G401 (cell line): ENCODE results near the gene PLPP1. TPM values are rescaled to one million over a fixed set of nuclear protein-coding genes. Genes with fewer than 3 reads are reported as not detected.
A peak's percentile ranks its signal among the peaks of the same experiment; 100 is the strongest.

Source experiments
- DNase-seq: peaks from one replicate; pipeline ENCODE4 v3.0.0-alpha.2; 2015; ENCODE audit warnings: low spot score
- in situ Hi-C: cut with HindIII; loops from 2 replicates; pipeline ENCODE4 v1.10.0; 2016; ENCODE audit warnings: low sequenced_read_pairs, mixed read lengths
- total RNA-seq: library from RNA; depleted of rRNA; stranded (reverse); fragments of >200 nt; shearing (Covaris generic); gene quantifications from 2 replicates; pipeline ENCODE4 v1.2.3, GENCODE V29; 2014; rRNA removed

Gene PLPP1
- total RNA-seq = 7.6 and 13.3 TPM in 2 replicates

DNA sequence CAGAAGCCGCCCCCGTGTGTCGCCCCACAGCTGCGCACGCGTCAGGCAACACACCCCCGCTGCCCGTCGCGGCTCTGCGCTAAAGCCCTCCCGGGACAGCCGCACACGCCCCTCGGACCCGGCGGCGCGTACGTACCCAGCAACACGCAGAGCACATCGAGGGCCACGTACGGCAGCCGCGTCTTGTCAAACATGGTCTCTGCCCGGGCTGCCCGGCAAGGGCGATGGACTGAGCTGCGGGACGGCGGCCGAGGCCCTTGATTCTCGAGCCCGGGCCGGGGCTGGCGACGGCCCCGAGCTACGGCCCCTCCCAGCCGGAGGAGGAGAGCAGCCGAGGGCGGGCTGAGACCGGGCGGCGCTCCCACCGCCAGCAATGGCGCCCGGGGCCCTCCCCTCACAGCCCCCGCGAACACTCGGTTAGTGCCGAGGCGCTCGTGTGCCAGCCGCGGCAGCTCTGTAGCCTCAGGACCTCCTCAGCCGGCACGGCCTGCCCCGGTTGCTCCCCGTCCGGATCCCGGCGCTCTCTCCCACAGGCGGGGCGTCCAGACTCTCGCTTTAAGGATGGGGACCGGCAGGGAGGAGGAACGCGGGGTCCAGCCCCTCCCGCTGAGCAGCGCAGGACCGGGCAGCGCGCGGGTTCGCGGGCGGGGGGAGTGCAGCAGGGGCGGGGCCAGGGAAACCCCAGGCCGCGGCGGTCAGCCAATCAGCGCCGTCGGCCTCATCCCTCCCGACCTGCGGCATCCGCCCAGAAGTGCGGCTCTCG lies at the start of gene PLPP1:
Gene PLPP1, minus strand, starts transcription at position 529 of the 763 bp plus-strand sequence. Its CDS starts 335 bp downstream, at position 194.
- in situ Hi-C loops = no loop called here
- DNase-seq = peak; percentile 94

DNA sequence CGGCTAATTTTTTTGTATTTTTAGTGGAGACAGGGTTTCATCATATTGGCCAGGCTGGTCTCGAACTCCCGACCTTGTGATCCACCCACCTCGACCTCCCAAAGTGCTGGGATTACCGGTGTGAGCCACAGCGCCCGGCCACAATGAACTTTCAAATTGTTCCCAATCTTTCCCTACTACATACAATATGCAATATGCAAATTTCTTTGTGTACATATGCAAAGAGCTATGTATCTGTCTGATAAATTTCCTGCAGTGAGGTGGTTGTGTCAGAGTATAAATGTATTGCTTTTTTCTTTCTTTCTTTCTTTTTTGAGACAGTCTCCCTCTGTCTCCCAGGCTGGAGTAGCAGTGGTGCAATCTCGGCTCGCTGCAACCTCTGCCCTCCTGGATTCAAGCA lies 48.8 kb upstream of the PLPP1 start:
- in situ Hi-C loops = no loop called here
- no peak for DNase-seq

DNA sequence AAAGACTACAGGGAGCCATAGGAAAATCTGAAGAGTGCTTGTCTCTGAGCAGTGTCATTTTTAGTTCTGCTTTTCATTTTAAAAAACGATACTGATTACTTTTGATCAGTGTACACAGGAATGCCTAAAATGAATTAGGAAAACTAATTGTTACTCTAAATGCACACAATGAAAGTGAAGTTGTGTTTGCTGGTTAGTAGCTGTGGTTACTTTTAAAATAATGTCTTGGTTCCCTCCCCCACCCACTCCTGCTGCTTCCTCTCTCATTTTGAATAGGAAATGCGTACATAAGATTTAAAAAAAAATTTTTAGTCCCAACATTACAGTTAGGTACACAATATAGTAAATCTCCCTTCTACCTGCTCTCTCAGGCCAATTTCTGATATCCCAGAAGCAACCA lies 47.5 kb upstream of the PLPP1 start:
- DNase-seq = no peak
- in situ Hi-C loops = no loop called here

- no peak for DNase-seq
- in situ Hi-C loops = no loop called here
These were observed 45.3 kb upstream of the PLPP1 start for GRCh38 chr5:55580042-55580441.

DNA sequence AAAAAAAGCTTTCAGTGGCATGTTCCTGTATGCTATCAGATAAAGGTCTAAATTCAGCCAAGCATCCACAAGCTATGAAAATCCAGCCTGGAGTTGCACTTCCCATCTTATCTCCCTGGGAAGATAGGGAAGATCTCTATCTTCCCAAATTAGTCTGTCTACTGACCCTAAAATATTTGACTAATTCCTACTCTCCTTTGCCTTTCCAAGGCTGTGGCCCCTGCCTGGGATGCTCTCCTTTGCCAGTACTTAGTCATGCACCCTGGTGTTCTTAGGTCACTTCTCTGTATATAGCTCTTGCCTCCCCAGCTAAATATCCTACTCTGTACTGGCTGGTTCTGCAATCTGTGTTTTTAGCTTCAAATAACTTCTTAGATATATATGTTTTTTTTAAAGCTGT lies 44.0 kb upstream of the PLPP1 start:
- in situ Hi-C loops = no loop called here
- no peak for DNase-seq

DNA sequence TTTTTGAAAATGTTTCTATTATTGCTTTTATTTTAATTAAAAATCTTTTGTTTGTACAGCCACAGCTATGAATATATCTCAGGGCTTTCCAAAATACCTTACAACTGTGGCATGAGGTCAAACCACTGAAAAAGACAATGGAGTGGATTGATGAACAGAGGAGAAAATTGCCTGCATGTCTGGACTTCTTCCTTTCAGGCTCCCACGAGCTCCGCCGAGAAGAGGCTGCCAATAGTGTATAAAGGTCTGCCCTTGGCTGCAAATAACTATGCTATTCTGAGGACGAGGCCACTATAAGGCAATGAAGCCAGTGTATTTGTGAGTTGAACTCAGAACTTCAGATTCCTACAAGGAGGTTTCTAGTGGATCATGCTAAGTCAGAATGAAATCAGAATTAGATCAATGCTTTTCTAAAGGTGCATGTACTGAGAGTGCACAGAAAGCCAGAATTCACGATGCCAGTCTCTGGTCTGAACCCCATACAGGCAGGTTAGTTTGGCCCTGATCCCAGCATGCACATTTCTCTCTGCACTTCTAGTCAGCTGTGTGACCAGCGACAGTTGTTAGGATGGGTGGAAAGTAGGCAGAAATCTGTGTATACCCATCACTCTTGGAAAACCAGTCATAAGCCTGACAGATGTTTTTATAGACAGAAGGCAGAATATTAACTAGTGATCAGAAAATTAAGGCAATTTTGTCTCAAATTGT lies 42.7 kb upstream of the PLPP1 start:
- in situ Hi-C loops = no loop called here
- DNase-seq = no peak

DNA sequence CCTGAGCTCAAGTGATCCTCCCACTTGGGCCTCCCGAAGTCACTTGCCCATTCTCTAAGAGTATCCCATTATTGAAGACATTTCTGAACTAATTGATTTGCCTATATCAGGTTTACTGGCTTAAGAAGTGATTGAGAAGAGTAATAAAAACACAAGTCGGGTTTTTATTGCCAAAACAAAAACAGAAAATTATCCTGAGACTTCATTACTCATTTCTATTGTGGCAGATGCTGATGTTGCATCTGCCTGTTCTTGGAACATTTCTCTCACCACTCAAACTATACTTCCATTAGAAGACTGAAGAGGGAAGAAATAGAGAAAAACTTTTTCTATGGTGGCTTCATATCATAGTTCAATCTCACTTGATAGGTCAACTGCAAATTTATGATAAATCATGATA lies 41.9 kb upstream of the PLPP1 start:
- in situ Hi-C loops = no loop called here
- no peak for DNase-seq

GRCh38 chr5:55575815-55576583 lies 41.2 kb upstream of the PLPP1 start:
- DNase-seq = no peak
- in situ Hi-C loops = no loop called here

- DNase-seq = no peak
- in situ Hi-C loops = no loop called here
These were observed 37.8 kb upstream of the PLPP1 start for GRCh38 chr5:55572600-55572999.

DNA sequence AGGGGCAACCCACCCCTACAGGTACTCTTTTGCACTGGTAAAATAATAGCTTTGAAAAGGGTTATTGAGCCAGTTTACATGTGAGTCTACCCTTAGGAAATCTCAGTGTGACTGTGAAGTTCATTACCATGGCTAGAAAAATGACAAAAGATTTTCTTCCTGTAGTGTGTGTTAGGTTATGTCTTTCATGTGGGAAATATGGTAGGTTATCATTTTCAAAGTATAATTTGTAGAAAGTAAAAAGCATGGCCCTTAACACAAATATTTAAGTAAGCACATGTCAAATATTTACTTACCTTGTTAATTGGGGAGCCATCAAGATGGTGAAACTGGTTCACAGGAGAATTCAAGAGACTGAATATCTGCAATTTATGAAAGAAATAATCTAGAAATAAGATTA lies 37.3 kb upstream of the PLPP1 start:
- DNase-seq = no peak
- in situ Hi-C loops = no loop called here

DNA sequence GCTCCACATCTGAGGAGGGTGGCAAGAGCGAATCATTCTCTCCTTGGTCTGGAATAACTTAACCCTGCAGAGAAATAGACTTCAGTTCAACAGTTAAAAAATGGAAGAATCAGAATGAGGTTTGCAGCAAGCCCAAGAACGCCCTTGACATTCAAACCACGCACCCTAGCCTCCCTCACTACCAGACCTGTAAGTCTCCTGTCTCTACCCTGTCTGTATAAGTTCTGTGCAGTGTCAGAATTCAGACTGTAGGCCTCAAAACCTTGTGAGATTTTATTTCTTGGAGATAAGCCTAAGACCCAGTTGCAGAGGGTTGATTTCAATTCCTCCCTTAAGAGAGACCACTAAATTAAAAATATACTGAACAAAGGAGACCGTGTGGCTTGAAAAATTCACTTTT lies 35.8 kb upstream of the PLPP1 start:
- in situ Hi-C loops = no loop called here
- DNase-seq = no peak

- DNase-seq = no peak
- in situ Hi-C loops = no loop called here
These were observed 35.3 kb upstream of the PLPP1 start for GRCh38 chr5:55570026-55570425.

DNA sequence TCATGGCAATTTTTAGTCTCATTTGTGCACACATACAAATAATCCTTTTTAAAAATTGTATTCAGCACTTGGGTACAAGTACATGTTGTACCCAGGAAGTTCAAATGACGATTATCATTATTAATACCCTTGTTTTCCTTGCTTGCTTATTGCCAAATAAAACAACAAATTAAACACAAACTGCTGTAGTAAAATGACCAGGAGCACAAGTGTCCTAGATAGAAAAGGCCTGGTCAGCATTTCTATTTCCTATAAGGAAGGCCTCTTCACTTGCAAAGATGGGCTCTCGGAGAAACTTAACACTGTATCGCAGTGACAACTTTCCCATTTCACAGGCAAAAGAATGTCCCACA lies 34.7 kb upstream of the PLPP1 start:
- DNase-seq = no peak
- in situ Hi-C loops = no loop called here

DNA sequence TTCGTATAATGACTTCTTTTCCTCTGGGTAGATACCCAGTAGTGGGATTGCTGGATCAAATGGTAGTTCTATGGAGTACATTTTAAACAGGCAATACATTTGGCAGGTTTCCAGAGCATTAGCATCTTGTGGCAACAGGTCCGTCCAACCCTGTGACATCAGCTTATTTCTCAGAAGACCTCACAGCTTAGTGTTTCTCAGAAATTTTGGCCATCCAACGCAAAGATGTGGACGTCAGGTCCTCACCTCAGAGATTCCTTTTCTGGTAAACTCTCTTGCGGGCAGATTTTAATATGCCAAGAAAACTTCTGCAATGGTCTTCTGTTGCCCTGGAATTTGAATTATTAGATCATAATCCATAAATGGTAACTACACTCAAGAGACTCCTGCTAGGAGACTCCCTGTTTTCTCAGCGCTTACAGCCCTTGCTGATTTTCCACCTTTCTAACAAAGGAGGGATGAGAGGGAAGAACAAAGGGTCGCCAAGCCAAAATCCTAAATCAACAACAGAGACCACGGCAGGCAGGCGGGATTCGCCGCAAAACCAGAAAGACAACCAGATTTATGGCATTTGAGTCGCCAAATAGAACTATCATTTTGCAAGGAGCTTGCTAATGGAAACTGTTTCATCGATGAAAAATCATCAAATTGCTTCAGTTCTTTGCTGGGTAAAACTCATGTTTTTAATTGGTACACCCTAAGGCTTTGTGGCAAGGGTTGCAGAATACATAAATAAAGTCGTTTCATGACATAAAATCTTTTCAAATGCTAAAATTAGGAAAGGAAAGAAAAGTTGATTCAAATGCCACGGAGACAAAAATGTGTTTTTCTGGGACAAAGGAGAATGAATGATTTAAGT lies 34.1 kb upstream of the PLPP1 start:
- in situ Hi-C loops = no loop called here

DNA sequence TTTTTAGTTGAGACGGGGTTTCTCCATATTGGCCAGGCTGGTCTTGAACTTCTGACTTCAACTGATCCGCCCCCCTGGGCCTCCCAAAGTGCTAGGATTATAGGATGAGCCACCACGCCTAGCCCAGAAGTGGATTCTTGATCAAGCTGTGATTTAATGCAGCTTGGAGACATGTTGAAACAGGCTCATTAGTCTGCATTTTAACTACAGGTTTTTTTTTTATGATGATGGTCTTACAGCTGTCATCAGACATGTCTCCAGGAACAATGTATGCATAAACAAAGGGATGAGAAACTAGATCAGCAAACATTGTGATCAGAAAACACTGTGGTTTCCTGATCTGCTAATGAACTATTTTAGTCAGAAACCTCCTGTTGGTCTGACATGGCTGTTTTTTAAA lies 30.0 kb upstream of the PLPP1 start:
- DNase-seq = no peak

More for the DNA sequence above, 34.1 kb upstream of the PLPP1 start:
- DNase-seq = no peak

DNA sequence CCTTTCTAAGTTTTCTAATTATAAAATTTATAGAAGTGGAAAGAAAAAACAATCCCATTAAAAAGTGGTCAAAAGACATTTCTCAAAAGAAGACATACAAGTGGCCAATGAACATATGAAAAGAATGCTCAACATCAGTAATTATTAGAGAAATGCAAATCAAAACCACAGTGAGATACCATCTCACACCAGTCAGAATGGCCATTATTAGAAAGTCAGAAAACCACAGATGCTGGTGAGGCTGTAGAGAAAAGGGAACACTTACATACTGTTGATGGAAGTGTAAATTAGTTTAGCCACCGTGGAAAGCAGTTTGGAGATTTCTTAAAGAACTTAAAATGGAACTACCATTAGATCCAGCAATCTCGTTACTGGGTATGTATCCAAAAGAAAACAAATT lies 23.7 kb upstream of the PLPP1 start:
- DNase-seq = no peak
- in situ Hi-C loops = no loop called here

More for the DNA sequence above, 30.0 kb upstream of the PLPP1 start:
- in situ Hi-C loops = no loop called here

GRCh38 chr5:55557123-55557522 lies 22.4 kb upstream of the PLPP1 start:
- DNase-seq = no peak
- in situ Hi-C loops = no loop called here

- in situ Hi-C loops = no loop called here
- DNase-seq = peak; percentile 44
These were observed 19.9 kb upstream of the PLPP1 start for GRCh38 chr5:55554585-55555202.

DNA sequence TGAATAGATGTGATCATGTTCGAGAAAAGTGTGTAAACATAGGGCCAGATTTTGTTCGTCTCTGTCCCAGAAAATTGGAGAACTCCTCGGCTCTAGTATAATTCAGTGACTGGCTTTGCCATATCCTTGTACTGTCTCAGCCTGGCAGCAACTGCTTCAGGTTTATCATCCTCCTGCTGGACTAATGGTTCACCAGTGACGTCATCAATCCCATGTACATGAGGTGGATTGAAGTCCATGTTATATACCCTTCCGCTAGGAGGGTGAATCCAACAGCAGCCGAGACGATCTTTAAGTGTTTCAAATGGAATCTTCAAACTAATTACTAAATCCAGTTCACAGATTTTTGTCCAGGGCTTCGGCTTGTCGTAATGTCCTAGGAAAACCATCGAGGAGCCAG lies 17.1 kb upstream of the PLPP1 start:
- no peak for DNase-seq
- in situ Hi-C loops = no loop called here
